HG03378 (cell line): ENCODE data around the gene HSD17B8.
"Not testable (repeated sequence)": the region's sequence is repeated elsewhere in the genome, so short reads cannot be mapped to it uniquely, and the experiment has no call there.

Experiments
- ATAC-seq: cut with Tn5 transposase; IDR thresholded peaks from one replicate; pipeline ENCODE4 v1.9.1; 2021; ENCODE audit warnings: mild to moderate bottlenecking, moderate library complexity; ENCODE audit not compliant: unreplicated experiment

Gene HSD17B8

GRCh38 chr6:33205191-33206026 lies 954 bp downstream of the HSD17B8 start:
- ATAC-seq: no peak

- ATAC-seq: no peak
Measured at GRCh38 chr6:33206027-33206863, 1.8 kb downstream of the HSD17B8 start.

- ATAC-seq: no peak
Measured at GRCh38 chr6:33206864-33207551, 2.6 kb downstream of the HSD17B8 start.

GRCh38 chr6:33207552-33208090 lies 3.2 kb downstream of the HSD17B8 start:
- no peak for ATAC-seq

DNA sequence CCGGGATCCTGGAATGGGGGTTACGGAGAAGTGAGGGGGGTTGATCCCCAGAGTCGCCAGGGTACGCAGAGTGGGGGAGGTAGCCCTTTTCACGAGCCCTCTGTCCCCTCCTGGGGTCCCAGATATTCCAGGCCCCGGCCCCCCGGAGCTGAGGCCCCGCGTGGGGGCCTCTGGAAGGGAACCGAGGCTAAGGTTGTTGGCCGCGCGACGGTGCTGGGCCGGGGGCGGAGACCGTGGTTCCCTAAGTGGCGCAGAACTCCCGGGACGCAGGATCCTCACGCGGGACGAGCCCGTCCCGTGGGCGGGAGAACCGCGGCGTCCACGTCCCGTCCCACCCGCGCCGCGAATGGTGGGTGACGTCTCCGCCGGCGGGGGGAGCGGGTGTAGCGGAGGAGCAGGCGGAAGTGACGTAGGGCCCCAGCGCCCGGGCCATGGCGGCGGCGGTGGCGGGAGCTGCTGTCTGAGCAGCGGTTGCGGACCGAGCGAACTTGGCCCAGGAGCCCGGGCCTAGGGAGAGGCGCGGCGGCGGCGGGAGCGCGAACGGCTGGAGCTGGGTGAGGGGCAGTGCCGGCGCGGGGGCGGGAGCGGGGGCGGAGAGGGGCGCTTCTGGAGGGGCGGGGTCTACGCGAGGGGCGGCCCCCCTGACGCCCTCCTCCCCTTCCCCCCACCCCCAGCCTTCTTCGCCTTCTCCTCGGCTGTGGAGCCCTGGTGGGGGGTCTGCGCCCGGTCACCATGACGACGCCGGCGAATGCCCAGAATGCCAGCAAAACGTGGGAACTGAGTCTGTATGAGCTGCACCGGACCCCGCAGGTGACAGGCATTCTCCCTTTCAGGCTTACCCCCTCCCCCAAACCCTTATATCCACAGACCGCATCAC lies 3.9 kb downstream of the HSD17B8 start, which contains the start of gene RING1:
Gene RING1, plus strand, starts transcription at position 410 of the 877 bp plus-strand sequence. Its CDS starts 323 bp downstream, at position 733.
- ATAC-seq: no peak

DNA sequence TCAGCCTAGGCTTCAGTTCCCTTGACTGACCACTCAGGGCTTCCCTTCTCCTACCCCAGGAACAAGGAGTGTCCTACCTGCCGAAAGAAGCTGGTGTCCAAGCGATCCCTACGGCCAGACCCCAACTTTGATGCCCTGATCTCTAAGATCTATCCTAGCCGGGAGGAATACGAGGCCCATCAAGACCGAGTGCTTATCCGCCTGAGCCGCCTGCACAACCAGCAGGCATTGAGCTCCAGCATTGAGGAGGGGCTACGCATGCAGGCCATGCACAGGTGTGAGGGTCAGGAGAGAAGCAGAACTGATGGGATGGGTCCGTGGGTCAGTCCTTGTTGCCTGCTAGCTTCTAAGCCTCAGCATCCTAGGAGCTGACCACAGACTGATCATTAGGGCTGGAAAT lies 5.4 kb downstream of the HSD17B8 start:
- no peak for ATAC-seq

GRCh38 chr6:33211136-33211535 lies 6.7 kb downstream of the HSD17B8 start:
- no peak for ATAC-seq

DNA sequence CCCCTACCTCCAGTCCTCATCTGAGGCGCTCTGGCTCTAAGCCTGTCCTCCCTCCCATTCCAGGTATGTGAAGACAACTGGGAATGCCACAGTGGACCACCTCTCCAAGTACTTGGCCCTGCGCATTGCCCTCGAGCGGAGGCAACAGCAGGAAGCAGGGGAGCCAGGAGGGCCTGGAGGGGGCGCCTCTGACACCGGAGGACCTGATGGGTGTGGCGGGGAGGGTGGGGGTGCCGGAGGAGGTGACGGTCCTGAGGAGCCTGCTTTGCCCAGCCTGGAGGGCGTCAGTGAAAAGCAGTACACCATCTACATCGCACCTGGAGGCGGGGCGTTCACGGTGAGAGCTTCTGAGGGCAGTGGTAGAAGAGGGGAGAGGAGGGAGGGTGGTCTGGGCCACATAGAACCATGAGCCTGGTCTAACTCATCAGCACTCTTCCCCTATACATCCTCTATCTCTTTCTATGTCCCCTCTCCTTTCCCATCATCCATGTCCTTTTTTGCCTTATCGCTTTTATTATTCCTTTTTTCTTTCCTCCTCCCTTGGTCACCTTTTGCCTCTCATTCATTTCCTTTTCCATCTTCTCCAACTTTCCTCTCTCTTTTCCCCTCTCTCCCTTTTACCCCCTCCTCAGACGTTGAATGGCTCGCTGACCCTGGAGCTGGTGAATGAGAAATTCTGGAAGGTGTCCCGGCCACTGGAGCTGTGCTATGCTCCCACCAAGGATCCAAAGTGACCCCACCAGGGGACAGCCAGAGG lies 7.4 kb downstream of the HSD17B8 start:
- ATAC-seq: no peak

DNA sequence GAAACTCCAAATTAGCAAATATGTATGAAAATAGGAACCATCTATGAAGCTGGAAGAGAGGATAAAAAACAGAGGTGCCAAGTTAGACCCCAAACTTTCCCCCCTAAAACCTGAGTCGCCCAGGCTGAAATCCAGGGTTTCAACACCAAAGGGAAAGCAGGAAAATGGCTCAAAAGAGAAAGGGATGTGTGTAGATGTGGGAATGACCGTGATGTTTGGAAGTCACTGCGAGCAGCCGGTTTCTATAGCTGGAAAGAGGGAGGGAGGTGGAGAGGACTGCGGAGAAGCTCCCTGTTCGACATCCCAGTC lies 8.4 kb downstream of the HSD17B8 start:
- no peak for ATAC-seq

GRCh38 chr6:33213166-33213988 lies 8.9 kb downstream of the HSD17B8 start:
- no peak for ATAC-seq

GRCh38 chr6:33213989-33214335 lies 9.5 kb downstream of the HSD17B8 start:
- no peak for ATAC-seq

- ATAC-seq: no peak
Measured at GRCh38 chr6:33215271-33216116, 11.0 kb downstream of the HSD17B8 start.

GRCh38 chr6:33216117-33216649 lies 11.7 kb downstream of the HSD17B8 start:
- ATAC-seq: no peak

GRCh38 chr6:33217246-33217645 lies 12.8 kb downstream of the HSD17B8 start:
- no peak for ATAC-seq

DNA sequence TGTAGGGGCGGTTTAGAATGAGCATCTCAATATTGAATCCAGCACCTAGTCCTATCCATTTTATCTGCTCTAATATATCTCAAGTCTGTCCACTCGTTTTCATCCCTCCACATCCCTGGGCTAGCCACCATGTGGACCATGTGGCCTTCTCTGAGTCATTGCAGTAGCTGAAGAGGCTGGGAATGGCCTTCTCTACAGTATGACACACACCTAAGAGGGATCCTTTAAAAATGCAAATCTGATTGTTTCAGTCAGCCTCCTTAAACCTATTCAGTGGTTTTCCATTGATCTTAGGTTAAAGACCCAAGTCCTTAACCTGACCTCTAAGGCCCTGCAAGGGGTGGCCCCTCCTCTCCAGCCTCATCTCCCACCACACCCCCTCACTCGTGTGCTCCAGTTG lies 13.2 kb downstream of the HSD17B8 start:
- ATAC-seq: no peak

DNA sequence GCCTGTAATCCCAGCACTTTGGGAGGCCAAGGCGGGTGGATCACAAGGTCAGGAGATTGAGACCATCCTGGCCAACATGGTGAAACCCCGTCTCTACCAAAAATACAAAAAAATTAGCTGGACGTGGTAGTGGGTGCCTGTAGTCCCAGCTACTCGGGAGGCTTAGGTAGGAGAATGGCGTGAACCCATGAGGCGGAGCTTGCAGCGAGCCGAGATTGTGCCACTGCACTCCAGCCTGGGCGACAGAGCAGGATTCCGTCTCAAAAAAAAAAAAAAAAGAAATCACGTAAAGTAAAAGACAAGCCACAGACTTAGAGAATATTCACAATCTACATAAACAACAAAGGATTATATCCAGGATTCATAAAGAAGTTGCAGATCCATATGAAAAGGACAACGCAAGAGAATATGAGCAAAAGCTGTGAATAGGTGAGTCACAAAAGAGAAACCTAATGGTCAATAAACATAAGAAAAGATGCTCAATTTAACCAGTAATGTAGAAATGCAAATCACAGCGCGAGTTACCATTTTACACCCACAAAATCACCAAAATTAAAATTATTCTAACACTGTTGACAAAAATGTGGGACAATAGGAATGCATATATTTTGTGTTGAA lies 22.2 kb downstream of the HSD17B8 start:
- not testable (repeated sequence) for ATAC-seq

GRCh38 chr6:33235221-33235634 lies 30.8 kb downstream of the HSD17B8 start:
- no peak for ATAC-seq
